NCI-H1092 (cell line): Measurements from ENCODE around the gene BTD.
"Not testable (repeated sequence)": the region's sequence is repeated elsewhere in the genome, so short reads cannot be mapped to it uniquely, and the experiment has no call there.

Experiments
- DNase-seq: peaks from one replicate; lab custom pipeline; 2025; lab: John Stamatoyannopoulos, UW

BTD gene

DNA sequence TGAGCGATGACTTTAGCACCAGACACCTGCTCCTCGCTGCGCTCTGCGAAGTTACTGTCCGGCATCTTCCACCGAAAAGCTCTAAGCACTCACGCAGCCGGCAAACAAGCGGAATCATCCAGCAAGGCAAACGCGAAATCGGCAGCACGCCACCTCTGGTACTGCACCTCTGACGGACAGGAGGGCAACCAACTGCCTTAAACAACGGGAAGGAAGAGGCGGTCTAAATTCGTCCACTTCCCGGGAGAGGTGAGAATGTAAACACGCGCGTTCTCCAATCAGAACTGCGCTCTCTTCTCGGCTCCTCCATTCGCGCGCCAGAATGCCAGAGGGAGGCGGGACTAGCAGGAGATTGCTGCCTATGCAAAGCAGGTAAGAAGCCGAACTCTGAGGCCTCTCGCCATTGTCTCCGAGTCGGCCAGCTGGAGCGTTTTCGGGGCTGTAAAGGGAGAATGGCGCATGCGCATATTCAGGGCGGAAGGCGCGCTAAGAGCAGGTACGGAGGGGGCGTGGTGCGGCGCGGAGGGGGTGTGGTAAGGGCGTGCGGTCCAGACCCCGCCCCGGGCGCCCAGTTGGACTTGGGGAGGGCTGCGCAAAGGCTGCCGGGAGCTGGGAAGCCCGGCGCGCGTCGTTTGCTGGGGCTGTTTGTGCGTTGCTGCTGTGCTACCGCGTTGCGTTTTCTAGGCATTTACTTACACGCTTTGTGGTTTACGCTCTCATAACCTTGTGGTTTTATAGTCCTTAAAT lies at the start of gene BTD, which contains the start of gene HACL1:
Gene BTD (plus strand): TSS at position 347 of the 747 bp plus-strand sequence. CDS start 33,695 bp downstream, outside the sequence.
Gene HACL1 (minus strand): TSS at position 171 of the 747 bp plus-strand sequence. CDS start 106 bp downstream, at position 65.
- DNase-seq: no peak

DNA sequence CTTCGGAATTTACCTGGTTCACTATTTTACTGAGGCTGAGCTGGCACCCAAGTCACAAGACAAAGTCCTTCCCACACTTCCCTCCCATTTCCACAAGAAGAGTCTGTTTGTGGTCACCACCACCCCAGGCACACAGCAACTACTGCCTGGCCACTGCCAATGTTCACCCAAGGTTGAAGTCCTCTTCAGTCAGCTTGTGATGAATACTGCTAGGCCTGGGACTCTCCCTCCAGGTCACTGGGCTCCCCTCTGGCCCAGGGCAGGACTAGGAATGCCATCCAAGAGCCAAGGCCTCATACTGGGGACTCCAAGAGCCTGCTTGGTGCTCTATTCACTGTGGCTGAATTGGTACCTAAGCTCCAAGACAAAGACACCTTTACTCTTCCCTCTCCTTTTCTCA lies 49.6 kb upstream of the BTD start:
- DNase-seq: no peak

- DNase-seq: no peak
Observed at GRCh38 chr3:15553749-15554148, 47.8 kb upstream of the BTD start.

GRCh38 chr3:15556512-15556911 lies 45.0 kb upstream of the BTD start:
- DNase-seq: no peak

GRCh38 chr3:15557511-15557946 lies 44.0 kb upstream of the BTD start:
- DNase-seq: peak; percentile 22

DNA sequence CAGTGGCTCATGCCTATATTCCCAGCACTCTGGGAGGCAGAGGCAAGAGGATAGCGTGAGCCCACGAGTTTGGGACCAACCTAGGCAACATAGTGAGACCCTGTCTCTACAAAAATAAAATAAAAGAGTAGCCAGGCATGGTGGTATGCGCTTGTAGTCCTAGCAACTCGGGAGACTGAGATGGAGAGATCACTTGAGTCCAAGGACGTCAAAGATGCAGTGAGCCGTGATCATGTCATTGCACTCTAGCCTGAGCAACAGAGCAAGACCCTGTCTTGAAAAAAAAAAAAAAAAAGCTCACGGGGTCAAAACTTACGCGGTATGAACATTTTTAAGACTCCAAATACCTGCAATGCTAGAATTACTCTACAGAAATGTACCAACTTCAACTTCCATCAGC lies 43.0 kb upstream of the BTD start:
- DNase-seq: no peak

GRCh38 chr3:15562560-15562959 lies 39.0 kb upstream of the BTD start:
- no peak for DNase-seq

DNA sequence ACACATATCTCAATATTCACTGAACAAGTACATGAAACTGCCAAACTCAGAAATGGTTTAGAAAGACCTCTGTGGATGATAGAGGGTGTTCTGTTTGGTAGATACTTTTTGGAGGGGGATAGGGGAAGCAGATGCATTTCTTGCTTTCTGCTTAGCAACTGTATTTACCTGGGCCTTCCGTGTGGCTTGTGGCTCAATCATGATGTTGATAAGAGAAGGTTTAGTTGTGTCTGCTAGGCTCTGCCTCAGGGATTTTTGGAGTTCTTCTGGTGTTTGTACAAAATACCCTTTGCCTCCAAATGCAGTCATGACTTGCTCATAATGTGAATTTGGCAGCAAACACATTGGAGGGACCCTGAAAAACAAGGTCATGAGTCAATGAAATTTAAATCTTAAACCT lies 38.4 kb upstream of the BTD start:
- DNase-seq: no peak

DNA sequence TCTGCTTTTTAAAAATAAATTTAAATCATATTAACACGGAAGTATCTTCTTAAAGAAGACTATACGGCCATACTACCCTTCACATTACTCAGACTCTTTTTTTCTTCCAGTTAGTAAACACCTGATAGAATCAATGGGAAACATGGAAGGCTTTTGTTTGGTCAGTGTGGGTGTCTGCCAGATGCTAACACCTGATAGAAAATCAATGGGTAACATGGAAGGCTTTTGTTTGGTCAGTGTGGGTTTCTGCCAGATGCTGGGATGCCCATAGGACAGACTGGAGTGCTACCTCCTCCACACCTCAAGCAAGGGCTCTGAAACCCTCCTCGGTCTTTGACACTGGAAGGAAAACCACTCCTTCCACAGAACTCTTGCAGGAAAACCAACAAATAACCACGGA lies 29.4 kb upstream of the BTD start:
- DNase-seq: no peak

DNA sequence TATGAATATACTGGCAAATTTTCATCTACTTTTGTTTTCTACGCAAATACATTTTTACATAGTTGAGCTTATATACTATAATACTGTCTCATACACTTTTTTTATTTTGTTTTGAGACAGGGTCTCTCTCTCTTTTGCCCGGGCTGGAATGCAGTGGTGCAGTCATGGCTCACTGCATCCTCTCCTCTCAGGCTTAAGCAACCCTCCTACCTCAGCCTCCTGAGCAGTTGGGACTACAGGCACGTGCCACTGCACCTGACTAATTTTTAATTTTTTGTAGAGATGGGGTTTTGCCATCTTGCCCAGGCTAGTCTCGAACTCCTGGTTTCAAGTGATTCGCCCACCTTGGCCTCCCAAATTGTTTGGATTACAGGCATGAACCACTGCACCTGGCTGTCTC lies 26.1 kb upstream of the BTD start:
- DNase-seq: no peak

- DNase-seq: no peak
Observed at GRCh38 chr3:15576475-15576874, 25.1 kb upstream of the BTD start.

DNA sequence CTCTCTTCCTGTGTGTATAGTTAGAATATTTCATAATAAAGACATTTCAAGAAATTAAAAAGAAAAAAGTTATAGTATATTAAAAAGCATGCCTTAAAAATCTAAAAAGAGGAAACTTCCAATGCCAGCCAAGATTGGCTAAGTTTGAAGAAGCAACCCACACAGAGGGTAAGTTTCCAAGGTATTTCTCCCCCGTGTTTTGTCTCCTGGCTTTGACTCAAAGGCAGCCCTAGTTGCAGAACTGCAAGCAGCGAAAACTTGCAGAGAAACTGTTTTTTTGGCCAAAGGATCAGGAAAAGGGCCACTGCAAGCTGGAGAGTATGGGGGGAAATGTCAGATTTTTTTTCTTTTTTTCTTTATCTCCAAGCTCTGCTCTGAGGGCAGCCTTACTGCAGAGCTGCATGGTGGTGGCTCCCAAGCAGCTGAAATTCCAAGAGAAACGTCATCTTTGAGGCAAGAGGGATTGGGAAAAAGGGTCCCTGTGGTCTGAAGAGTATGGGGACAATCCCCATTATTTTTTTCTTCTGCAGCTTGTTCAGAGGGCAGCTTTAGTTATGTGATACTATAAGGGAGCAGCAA lies 23.2 kb upstream of the BTD start:
- DNase-seq: no peak

GRCh38 chr3:15579051-15579450 lies 22.5 kb upstream of the BTD start:
- no peak for DNase-seq

- no peak for DNase-seq
Observed at GRCh38 chr3:15581471-15582394, 19.8 kb upstream of the BTD start.

DNA sequence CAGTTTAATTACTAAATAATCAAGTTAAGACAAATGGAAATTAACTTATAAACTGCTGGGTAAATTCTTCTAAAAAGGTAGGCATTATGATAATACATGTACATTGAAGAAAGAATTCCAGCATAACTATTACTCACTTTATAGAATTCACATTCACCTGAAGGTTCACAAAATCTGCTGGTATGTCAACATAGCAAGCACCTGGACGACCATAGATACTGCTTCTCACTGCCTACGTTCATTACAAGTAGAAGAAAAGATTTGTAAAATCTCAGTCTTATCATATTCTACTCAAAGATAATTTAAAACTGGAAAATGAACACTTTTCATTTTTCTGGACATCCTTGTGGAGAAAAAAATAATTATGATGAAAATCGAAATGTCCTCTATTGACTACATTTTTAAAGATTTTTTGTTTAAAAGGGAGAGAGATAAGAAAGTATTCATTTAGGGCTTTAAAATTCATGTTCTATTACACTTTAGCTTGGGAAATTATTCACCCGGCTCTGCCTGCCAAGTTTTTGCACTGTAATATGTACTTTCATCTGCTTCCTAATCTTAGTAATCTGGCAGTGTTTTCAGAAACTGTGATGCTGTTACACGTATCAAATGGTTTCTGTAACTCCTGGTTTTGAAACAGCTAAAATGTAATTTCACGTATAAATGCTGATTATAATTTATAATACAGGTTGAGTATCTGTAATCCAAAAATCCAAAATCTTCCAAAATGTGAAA lies 16.3 kb upstream of the BTD start:
- DNase-seq: no peak

- DNase-seq: no peak
Observed at GRCh38 chr3:15591242-15591641, 10.3 kb upstream of the BTD start.

- DNase-seq: no peak
Observed at GRCh38 chr3:15591928-15592327, 9.6 kb upstream of the BTD start.

DNA sequence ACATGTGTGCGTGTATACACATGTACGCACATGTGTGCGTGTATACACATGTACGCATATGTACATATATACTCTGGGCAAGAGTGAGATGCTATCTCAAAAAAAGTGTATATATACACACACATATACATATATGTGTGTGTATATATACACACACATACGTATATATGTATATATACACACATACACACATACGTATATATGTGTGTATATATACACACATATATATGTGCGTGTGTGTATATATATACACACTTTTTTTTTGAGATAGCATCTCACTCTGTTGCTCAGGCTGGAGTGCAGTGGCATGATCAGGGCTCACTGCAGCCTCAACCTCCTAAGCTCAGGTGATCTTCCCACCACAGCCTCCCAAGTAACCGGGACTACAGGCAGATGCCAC lies 8.6 kb upstream of the BTD start:
- no peak for DNase-seq

DNA sequence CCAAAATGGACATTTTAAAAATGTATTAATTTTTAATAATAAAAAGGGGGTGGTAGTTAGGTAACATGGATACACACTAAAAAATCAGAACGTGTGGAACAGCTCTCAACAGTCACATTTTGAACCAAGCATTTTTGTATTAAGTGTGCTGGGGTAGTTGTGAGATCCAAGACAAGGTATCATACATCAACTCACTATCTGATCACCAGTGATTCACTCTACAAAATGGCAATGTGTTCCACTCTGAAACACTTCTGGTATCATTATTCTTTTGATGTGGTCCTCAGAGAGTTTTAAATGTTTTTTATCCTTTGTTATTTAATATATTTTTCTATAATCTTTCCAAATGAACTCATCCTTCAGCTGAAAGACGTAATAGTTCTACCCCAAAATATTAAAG lies 5.6 kb upstream of the BTD start:
- DNase-seq: no peak

- no peak for DNase-seq
Observed at GRCh38 chr3:15601046-15601398, 523 bp upstream of the BTD start.

GRCh38 chr3:15602146-15602536 lies 596 bp downstream of the BTD start:
- no peak for DNase-seq

- not testable (repeated sequence) for DNase-seq
Observed at GRCh38 chr3:15602816-15603215, 1.3 kb downstream of the BTD start.
